GM18907 (cell line): ENCODE results near the gene ATP8A2.

Experiments used
- ATAC-seq: cut with Tn5 transposase; IDR thresholded peaks from one replicate; pipeline ENCODE4 v1.9.1; 2021; ENCODE audit warnings: mild to moderate bottlenecking, moderate library complexity; ENCODE audit not compliant: unreplicated experiment

Gene ATP8A2

GRCh38 chr13:25725104-25725503, 353.3 kb downstream of the ATP8A2 start:
- ATAC-seq = no peak

GRCh38 chr13:25727250-25727649, 355.5 kb downstream of the ATP8A2 start:
- no peak for ATAC-seq

GRCh38 chr13:25727810-25728209, 356.0 kb downstream of the ATP8A2 start:
- no peak for ATAC-seq

GRCh38 chr13:25729201-25729600, 357.4 kb downstream of the ATP8A2 start:
- no peak for ATAC-seq

GRCh38 chr13:25731037-25731436, 359.3 kb downstream of the ATP8A2 start:
- no peak for ATAC-seq

GRCh38 chr13:25731536-25731935, 359.8 kb downstream of the ATP8A2 start:
- ATAC-seq = no peak

GRCh38 chr13:25732111-25732865, 360.5 kb downstream of the ATP8A2 start:
- no peak for ATAC-seq

- ATAC-seq = no peak
These were observed 361.3 kb downstream of the ATP8A2 start for GRCh38 chr13:25733001-25733491.

- no peak for ATAC-seq
These were observed 362.1 kb downstream of the ATP8A2 start for GRCh38 chr13:25733696-25734435.

GRCh38 chr13:25738342-25739196, 366.8 kb downstream of the ATP8A2 start:
- no peak for ATAC-seq

GRCh38 chr13:25739376-25739775, 367.6 kb downstream of the ATP8A2 start:
- no peak for ATAC-seq

- no peak for ATAC-seq
These were observed 370.0 kb downstream of the ATP8A2 start for GRCh38 chr13:25741796-25742195.

GRCh38 chr13:25742220-25742619, 370.4 kb downstream of the ATP8A2 start:
- no peak for ATAC-seq

- no peak for ATAC-seq
These were observed 371.6 kb downstream of the ATP8A2 start for GRCh38 chr13:25743421-25743820.

- no peak for ATAC-seq
These were observed 372.4 kb downstream of the ATP8A2 start for GRCh38 chr13:25744178-25744577.

- no peak for ATAC-seq
These were observed 374.4 kb downstream of the ATP8A2 start for GRCh38 chr13:25746131-25746530.

GRCh38 chr13:25752957-25753551, 381.3 kb downstream of the ATP8A2 start:
- ATAC-seq = no peak

GRCh38 chr13:25753976-25754375, 382.2 kb downstream of the ATP8A2 start:
- no peak for ATAC-seq

- ATAC-seq = no peak
These were observed 384.5 kb downstream of the ATP8A2 start for GRCh38 chr13:25756251-25756650.

- no peak for ATAC-seq
These were observed 385.1 kb downstream of the ATP8A2 start for GRCh38 chr13:25756912-25757311.

- ATAC-seq = no peak
These were observed 389.3 kb downstream of the ATP8A2 start for GRCh38 chr13:25761041-25761440.
